DOHH2 (cell line): ENCODE measurements around the gene NDUFAB1.

Experiments used
- H3F3A ChIP-seq: fragments of 200-600 bp; sonication (generic), shearing (Covaris generic); 2 replicates; pipeline ENCODE4 v1.6.0; 2016; ENCODE audit warnings: antibody characterized with exemption, mild to moderate bottlenecking; ENCODE audit not compliant: control insufficient read depth, insufficient read depth
- H3K27ac ChIP-seq: fragments of 200-600 bp; sonication (generic); 2 replicates; pipeline ENCODE4 v1.5.1; 2014; ENCODE audit warnings: low read depth, mild to moderate bottlenecking, low read length, moderate library complexity
- H3K27me3 ChIP-seq: fragments of 200-600 bp; sonication (generic); 2 replicates; pipeline ENCODE4 v1.6.1; 2014; ENCODE audit warnings: mild to moderate bottlenecking, low read length, mixed read lengths; ENCODE audit not compliant: control insufficient read depth
- H3K36me3 ChIP-seq: fragments of 200-600 bp; sonication (generic); 2 replicates; pipeline ENCODE4 v1.6.1; 2014; ENCODE audit warnings: mild to moderate bottlenecking, low read length, moderate library complexity, mixed read lengths; ENCODE audit not compliant: control insufficient read depth
- H3K4me1 ChIP-seq: fragments of 200-600 bp; sonication (generic); 2 replicates; pipeline ENCODE4 v1.6.1; 2014; ENCODE audit warnings: mild to moderate bottlenecking, low read length, mixed read lengths; ENCODE audit not compliant: control insufficient read depth
- H3K4me2 ChIP-seq: fragments of 200-600 bp; sonication (generic); 2 replicates; pipeline ENCODE4 v1.6.0; 2014; ENCODE audit warnings: mild to moderate bottlenecking, low read length, moderate library complexity
- H3K4me3 ChIP-seq: fragments of 200-600 bp; sonication (generic); 2 replicates; pipeline ENCODE4 v1.5.1; 2014; ENCODE audit warnings: mild to moderate bottlenecking, low read length, mixed read lengths
- H3K79me2 ChIP-seq: fragments of 200-600 bp; sonication (generic); 2 replicates; pipeline ENCODE4 v1.6.1; 2014; ENCODE audit warnings: mild to moderate bottlenecking, low read length, mixed read lengths; ENCODE audit not compliant: control insufficient read depth
- H3K9me2 ChIP-seq: fragments of 200-600 bp; sonication (generic); replicated peaks from 2 replicates; pipeline ENCODE4 v1.6.1; 2014; ENCODE audit warnings: mild to moderate bottlenecking, low read length, mixed read lengths; ENCODE audit not compliant: control insufficient read depth
- H3K9me3 ChIP-seq: fragments of 200-600 bp; sonication (generic); 2 replicates; pipeline ENCODE4 v1.6.1; 2014; ENCODE audit warnings: antibody characterized with exemption, low read length, mixed read lengths; ENCODE audit not compliant: control insufficient read depth, insufficient read depth
- H4K20me1 ChIP-seq: fragments of 200-600 bp; sonication (generic); 2 replicates; pipeline ENCODE4 v1.6.0; 2014; ENCODE audit warnings: low read depth, mild to moderate bottlenecking, antibody characterized with exemption, low read length, moderate library complexity; ENCODE audit not compliant: control insufficient read depth, insufficient read depth
- CTCF ChIP-seq: fragments of 200-600 bp; sonication (generic); IDR thresholded peaks from one replicate; pipeline ENCODE4 v1.5.1; 2014; ENCODE audit warnings: antibody characterized with exemption, mild to moderate bottlenecking, low read depth, low read length; ENCODE audit not compliant: poor library complexity, severe bottlenecking
- EZH2phosphoT487 ChIP-seq: fragments of 200-600 bp; sonication (generic); IDR thresholded peaks from 2 replicates; pipeline ENCODE4 v1.6.1; 2017; ENCODE audit warnings: borderline replicate concordance, mild to moderate bottlenecking, antibody characterized with exemption, low read length, moderate library complexity, mixed read lengths

NDUFAB1 gene

GRCh38 chr16:23607726-23608125 is 11.6 kb upstream of the NDUFAB1 start:
- no peak overlapping the region for H3K4me3 ChIP-seq
- TF ChIP-seq EZH2phosphoT487 = no peak
- no peak for TF ChIP-seq CTCF
- H4K20me1 ChIP-seq = no peaks in the 10 kb centered on the region
- H3K9me3 ChIP-seq = no peaks in the 10 kb centered on the region
- no peaks in the 10 kb centered on the region for H3K27me3 ChIP-seq
- peaks cover 23% of the 10 kb centered on the region for H3K36me3 ChIP-seq
- H3K9me2 ChIP-seq = no peaks in the 10 kb centered on the region
- H3K4me2 ChIP-seq = no peak overlapping the region
- H3K4me1 ChIP-seq = no peaks in the 10 kb centered on the region
- no peaks in the 10 kb centered on the region for H3F3A ChIP-seq
- no peaks in the 10 kb centered on the region for H3K79me2 ChIP-seq
- H3K27ac ChIP-seq = no peak overlapping the region

- Histone ChIP-seq H4K20me1 (0 out of 2 replicates have a peak, but pooled peaks cover 8% of the 10 kb centered on the region), H3K79me2 (peaks cover 38% of the 10 kb centered on the region), H3K27me3 (no peaks in the 10 kb centered on the region), H3K4me2 (peak overlapping the region; percentile 74), H3F3A (peaks cover 9% of the 10 kb centered on the region), H3K9me3 (no peaks in the 10 kb centered on the region), H3K9me2 (no peaks in the 10 kb centered on the region), H3K36me3 (peaks cover 35% of the 10 kb centered on the region), H3K4me1 (peaks cover 25% of the 10 kb centered on the region), H3K4me3 (peak overlapping the region; percentile 100), H3K27ac (peak overlapping the region; percentile 45)
- TF ChIP-seq CTCF = peak; percentile 76
- no peak for TF ChIP-seq EZH2phosphoT487
These were observed 1.1 kb upstream of the NDUFAB1 start for GRCh38 chr16:23597003-23597756.

- no peaks in the 10 kb centered on the region for H3K9me3 ChIP-seq
- peaks cover 25% of the 10 kb centered on the region for H3K4me1 ChIP-seq
- TF ChIP-seq EZH2phosphoT487 = no peak
- TF ChIP-seq CTCF = no peak
- H3K79me2 ChIP-seq = peaks cover 56% of the 10 kb centered on the region
- peaks cover 14% of the 10 kb centered on the region; the same call in 1 of the 2 replicates for H4K20me1 ChIP-seq
- no peaks in the 10 kb centered on the region for H3K9me2 ChIP-seq
- H3K4me3 ChIP-seq = peak overlapping the region; percentile 100
- peaks cover 9% of the 10 kb centered on the region for H3F3A ChIP-seq
- H3K4me2 ChIP-seq = peak overlapping the region; percentile 74
- peaks cover 48% of the 10 kb centered on the region for H3K36me3 ChIP-seq
- H3K27ac ChIP-seq = peak overlapping the region; percentile 45
- H3K27me3 ChIP-seq = no peaks in the 10 kb centered on the region
These were observed 718 bp downstream of the NDUFAB1 start for GRCh38 chr16:23595246-23595950.
